HG03039 (cell line): Measurements from ENCODE around the gene ZNF850.
"Not testable (repeated sequence)": the region's sequence is repeated elsewhere in the genome, so short reads cannot be mapped to it uniquely, and the experiment has no call there.

Experiments
- ATAC-seq: cut with Tn5 transposase; IDR thresholded peaks from one replicate; pipeline ENCODE4 v1.9.1; 2021; ENCODE audit warnings: mild to moderate bottlenecking, moderate library complexity; ENCODE audit not compliant: unreplicated experiment

The ZNF850 gene

DNA sequence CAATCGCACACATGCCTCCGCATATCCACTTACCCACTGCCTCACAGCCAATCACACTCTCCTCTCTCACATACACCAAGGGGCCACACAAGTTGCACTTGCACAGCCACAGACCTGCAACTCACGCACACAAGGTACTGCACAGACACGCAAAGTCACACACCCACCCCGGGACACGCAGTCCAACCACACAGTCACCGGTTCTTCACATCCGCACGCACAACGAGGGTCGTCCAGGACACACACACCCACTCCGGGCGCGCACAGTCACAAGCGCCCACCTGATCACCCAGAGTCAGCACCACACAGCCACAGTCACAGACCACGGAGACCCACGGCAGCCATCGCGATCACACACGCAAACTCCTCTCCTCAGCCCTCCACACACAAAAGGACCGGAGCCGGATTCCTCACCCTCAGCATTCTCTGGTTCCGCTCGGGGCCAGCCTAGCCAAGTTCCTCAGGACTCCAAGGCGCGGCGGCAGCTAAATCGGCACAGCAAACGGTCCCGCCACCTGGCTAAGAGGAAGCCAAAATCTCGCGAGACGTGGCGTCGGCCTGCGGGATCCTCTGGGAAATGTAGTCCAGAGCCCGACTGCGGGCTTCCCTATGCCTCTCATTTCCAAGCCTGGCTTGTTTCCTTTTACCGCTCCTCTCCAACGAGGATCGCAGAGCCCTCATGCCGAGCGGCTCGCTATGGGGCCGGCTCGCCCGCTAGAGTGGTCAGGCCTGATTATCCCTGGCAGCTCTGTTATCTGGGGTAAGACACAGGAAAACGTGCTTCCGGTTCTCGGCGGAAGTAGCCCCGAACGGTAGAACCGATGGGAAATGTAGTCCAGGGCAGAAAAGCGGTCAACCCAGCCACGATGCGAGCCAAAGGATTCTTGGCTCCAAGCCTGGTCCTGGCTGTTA lies at the start of gene ZNF850:
Gene ZNF850 (minus strand): TSS at position 497 of the 912 bp plus-strand sequence. CDS start 10,201 bp downstream, outside the sequence.
- peak; percentile 81 for ATAC-seq

DNA sequence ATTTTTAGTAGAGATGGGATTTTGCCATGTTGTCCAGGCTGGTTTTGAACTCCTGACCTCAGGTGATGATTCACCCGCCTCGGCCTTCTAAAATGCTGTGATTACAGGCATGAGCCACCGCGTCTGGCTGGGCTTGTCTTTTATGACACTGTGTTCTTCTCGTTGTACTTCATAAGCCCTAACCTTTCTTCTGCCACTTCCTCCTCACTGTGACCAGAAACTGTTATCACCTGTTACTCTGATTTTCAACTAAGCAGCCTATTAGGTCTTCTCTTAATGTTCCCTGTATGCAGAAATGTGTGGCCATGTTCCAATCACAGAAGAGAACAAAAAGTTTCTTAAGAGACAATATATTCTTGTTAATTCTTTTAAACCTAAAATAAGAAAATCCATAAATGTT lies 49.2 kb upstream of the ZNF850 start:
- ATAC-seq: no peak

DNA sequence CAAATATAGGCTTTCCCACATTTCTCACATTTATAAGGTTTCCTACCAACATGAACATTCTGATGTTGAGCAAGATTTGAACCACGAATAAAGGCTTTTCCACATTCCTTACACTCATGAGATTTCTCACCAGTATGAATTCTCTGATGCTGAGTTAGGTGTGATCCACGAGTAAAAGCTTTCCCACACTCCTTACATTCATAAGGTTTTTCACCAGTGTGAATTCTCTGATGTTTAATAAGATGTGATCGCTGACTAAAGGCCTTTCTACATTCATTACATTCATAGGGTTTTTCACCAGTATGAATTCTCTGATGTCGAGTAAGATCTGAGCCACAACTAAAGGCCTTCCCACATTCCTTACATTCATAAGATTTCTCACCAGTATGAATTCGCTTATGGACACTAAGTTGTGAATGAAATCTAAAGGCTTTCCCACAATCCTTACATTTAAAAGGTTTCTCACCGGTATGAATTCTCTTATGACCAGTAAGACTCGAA lies 46.6 kb upstream of the ZNF850 start:
- no peak for ATAC-seq

DNA sequence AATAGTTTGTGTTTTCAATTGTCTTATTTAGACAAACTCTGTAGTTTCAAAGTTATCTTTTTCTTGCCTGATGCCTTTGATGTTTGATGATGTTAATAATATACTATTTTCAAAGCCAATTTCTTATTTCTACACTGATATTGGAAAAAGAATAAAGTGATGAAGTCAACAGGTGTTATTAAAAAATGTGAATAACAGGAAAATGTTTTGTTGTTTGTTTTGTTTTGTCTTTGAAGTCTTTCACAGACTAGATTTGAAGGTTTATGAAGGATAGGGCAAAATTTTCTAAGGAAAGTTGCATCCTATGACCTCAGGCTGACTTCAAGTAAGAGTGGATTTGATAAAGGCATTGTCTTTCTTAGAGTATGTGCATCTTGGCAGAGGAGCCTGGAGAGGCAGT lies 34.4 kb upstream of the ZNF850 start:
- ATAC-seq: no peak

DNA sequence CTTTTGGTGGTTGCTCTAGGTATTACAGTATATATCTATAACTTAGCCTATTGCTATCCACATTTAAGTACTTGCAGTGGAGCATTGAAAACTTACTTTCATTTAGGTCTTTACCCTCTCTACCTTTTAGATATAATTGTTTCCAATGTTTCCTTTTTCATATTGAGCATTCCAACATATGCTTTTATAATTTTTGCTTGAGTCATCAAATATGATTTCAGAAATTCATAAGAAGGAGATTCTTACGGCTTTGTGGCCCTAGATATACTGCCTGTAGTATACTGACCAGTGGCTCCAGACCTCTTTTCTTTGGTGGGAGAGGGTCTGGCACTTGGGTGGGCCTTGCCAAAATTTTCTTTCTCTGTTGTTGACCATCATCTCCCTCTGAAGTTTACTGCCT lies 32.8 kb upstream of the ZNF850 start:
- ATAC-seq: no peak

DNA sequence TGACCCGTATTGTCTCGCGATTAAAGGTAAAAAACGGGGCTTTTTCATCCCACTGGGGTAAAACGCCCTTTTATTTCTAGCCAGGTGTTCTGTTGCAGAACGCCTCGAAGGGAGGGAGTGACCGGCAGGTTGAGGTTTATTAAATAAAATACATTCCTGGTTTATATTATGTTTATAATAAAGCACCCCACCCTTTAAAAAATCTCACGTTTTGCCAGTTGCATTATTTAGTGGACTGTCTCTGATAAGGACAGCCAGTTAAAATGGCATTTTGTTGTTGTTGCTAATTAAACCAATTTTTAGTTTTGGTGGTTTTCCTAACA lies 25.1 kb upstream of the ZNF850 start:
- ATAC-seq: no peak

DNA sequence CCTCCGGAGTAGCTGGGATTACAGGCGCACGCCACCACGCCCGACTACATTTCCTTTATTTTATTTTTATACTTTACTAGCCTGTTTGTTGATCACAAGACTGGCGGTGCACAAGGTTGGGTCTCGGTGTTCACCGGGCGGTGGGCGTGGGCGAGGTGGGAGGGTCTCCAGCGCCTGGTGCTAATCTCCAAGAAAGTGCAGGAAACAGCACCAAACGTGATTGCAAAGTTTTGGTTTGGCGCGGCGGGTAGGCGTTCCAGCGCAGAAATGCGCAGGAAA lies 24.0 kb upstream of the ZNF850 start:
- no peak for ATAC-seq

DNA sequence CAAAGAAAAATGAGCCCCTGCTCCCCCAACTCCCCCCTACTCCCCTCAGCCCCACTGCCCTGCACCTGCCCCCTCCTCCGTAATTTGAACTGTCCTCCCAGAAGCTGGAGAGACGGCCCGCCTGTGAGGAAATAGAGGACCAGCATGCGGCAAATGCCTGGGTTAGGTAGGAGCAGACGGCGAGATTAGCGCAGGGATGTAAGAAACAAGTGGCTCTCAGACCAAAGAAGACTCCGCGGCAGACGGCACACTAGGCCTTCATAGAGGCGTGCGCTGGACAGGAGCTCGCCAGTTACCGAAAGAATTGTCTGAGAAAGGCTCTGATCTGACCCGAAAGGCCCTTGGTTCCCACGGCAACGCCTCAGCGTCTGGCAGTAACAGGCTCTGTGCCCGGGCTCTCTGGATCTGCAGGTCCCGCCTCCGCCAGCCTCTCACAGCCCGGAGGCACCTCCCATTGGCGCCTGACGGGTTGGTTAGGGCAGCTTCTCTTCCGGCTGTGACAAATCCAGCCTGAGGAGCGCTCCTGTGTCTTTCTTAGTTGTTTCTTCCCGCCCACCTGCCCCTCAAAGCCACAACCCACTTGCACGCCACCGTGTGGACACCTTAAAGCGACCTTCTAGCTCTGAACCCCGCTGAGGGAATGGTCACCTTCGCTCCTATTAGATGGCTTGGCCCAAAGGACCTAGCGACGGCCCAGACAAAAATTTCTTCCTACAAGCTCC lies 19.0 kb upstream of the ZNF850 start:
- ATAC-seq: not testable (repeated sequence)

DNA sequence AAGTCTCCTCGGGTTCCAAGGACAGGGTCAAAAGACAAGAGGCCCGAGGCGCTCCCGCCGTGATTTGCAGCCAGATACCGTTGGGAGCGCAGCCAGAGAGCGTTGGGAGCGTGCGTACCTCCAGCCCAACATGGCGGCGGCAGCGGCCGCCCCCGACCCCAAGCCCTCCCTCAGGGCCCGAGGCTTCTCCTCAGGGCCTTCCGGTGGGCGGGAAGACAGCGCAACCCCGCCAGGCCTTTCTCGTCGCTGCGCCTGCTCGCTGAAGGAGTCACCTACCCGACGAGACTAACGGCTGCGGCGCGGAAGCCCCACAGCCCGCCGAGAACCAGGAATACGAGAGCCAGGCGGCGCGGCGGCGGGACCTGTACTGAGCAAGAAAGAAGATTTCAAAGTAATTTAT lies 3.2 kb upstream of the ZNF850 start:
- ATAC-seq: no peak

DNA sequence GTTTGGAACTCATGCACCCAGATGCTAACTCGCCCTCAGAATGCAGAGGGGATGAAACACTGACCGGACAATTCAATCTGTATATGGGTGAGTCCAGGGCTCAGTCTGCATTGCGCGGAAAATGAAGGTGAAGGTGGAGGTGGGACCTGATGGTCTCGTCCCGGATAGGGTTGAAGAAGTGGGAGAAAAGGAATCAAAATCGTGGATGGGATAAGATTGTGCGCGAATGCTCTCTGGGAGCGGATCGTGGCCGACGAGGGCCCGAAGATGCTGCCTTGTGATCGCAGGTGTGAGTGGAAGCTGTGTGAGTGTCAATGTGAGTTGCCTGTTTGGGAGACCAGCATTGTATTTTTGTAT lies 594 bp upstream of the ZNF850 start:
- no peak for ATAC-seq

DNA sequence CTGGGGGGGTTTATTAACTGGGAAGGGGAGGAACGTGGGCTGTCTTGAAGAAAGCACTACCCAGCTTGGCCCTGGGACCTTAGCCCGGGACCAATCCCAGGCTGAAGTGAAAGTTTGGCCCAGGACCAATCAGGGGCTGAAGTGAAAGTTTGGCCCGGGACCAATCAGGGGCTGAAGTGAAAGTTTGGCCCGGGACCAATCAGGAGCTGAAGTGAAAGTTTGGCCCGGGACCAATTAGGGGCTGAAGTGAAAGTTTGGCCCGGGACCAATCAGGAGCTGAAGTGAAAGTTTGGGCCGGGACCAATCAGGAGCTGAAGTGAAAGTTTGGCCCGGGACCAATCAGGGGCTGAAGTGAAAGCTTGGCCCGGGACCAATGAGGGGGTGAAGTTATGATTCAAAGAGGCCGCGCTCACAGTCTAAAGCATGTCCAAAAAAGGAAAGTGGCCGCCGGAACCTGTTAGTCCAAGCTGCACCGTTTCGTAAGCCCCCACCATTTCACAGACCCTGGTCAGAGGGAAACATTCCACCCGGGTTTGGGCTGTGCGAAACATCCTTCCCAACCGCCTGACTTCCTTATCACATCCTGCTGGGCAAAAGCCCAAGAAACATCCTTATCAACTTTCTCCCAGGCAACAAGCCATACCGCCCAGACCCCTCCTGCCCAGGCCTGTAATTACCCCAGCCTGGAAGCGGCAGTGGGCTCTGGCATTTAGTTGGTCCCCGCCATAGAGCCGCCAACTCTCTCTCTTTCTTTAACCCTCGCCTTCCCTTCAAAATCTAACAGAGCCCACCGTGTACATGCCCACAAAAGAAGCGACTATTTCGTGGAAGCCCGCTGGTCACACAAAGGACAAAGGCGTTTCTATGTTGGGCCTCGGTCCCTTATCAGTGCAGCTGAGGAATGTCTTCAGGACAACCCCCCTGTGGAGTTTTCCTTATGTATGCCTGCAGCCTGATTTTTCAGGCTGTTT lies 1.1 kb downstream of the ZNF850 start:
- ATAC-seq: no peak

DNA sequence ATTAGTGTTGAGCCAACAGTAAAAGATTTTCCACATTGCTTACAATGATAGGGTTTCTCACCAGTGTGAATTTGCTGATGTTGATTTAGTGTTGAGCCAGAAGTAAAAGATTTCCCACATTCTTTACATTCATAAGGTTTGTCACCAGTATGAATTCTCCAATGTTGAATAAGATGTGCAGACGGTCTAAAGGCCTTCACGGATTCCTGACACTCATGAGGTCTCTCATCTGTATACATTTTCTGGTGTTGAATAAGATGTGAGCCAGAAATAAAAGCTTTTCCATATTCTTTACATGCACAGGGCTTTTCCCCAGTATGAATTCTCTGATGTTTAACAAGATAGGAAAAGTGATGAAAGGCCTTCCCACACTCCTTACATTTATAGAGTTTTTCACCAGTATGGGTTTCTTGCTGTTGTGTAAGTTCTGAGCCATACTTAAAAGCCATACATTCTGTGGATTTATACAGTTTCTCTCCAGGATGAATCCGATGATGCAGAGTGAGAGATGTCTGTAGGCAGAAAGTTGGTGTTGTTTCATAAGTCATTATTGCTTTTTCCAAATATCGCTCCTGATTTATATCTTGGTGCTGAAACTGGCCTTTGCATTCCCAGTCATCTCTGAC lies 22.4 kb downstream of the ZNF850 start:
- ATAC-seq: no peak

DNA sequence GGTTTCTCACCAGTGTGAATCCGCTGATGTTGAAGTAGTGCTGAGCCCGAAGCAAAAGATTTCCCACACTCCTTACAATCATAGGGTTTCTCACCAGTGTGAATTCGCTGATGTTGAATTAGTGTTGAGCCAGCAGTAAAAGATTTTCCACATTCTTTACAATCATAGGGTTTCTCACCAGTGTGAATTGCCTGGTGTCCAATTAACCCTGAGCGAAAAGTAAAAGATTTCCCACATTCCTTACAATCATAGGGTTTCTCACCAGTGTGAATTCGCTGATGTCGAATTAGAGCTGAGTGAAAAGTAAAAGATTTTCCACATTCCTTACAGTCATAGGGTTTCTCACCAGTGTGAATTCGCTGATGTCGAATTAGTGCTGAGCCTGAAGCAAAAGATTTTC lies 23.0 kb downstream of the ZNF850 start:
- ATAC-seq: not testable (repeated sequence)

DNA sequence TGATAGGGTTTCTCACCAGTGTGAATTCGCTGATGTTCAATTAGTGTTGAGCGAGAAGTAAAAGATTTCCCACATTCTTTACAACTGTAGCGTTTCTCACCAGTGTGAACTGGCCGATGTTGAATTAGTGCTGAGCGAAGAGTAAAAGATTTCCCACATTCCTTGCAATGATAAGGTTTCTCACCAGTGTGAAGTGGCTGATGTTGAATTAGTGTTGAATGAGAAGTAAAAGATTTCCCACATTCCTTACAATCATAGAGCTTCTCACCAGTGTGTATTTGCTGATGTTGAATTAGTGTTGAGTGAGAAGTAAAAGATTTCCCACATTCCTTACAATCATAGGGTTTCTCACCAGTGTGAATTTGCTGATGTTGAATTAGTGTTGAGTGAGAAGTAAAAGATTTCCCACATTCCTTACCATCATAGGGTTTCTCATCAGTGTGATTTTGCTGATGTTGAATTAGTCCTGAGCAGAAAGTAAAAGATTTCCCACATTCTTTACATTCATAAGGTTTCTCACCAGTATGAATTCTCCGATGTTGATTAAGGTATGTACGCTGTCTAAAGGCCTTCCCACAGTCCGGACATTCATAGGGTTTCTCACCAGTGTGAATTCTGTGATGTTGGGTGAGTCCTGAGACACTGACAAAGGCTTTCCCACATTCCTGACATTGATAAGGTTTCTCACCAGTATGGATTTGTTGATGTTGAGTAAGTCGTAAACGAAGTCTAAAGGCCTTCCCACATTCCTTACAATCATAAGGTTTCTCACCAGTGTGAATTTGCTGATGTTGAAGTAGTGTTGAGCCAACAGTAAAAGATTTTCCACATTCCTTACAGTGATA lies 24.0 kb downstream of the ZNF850 start:
- ATAC-seq: no peak

DNA sequence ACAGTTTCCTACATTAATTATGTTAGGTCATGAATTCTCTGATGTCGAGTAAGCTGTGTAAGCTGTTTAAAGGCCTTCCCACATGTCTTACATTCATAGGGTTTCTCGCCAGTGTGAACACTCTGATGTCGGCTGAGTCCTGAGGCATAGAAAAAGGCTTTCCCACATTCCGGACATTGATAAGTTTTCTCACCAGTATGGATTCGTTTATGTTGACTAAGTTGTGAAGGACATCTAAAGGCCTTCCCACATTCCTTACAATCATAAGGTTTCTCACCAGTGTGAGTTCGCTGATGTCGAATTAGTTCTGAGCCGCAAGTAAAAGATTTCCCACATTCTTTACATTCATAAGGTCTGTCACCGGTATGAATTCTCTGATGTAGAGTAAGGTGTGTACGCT lies 24.9 kb downstream of the ZNF850 start:
- no peak for ATAC-seq

DNA sequence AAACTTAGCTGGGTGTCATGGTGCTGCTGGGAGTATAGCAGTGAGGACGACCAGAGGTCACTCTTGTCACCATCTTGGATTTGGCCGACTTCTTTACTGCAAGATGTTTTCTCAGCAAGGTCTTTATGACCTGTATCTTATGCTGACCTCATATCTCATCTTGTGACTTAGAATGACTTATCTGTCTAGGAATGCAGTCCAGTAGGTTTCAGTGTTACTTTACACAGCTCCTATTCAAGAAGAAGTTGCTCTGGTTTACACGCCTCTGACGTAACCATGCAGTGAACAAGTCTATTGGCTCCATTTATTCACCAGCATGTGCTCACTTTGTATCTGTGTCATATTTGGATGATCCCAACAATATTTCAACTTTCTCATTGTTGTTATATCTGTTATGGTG lies 26.7 kb downstream of the ZNF850 start:
- no peak for ATAC-seq

DNA sequence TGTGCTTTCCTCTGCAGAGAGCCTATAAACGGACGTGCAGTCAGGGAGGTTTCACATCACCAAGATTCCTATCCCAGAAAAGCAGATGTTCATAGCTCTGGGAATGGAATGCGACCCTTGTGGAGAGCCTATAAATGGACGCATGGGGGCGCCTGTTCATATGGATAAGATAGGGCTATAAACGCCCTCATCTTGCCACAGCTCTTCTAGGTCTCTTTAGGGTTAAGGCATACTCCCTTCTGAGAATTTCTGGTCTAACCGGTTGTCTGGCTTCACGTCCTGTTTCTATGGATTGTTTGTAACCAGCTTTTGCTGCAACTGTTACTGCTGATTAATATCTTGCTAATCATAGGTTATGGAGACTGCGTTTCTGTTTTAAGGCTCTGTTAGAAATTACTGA lies 36.4 kb downstream of the ZNF850 start:
- not testable (repeated sequence) for ATAC-seq

DNA sequence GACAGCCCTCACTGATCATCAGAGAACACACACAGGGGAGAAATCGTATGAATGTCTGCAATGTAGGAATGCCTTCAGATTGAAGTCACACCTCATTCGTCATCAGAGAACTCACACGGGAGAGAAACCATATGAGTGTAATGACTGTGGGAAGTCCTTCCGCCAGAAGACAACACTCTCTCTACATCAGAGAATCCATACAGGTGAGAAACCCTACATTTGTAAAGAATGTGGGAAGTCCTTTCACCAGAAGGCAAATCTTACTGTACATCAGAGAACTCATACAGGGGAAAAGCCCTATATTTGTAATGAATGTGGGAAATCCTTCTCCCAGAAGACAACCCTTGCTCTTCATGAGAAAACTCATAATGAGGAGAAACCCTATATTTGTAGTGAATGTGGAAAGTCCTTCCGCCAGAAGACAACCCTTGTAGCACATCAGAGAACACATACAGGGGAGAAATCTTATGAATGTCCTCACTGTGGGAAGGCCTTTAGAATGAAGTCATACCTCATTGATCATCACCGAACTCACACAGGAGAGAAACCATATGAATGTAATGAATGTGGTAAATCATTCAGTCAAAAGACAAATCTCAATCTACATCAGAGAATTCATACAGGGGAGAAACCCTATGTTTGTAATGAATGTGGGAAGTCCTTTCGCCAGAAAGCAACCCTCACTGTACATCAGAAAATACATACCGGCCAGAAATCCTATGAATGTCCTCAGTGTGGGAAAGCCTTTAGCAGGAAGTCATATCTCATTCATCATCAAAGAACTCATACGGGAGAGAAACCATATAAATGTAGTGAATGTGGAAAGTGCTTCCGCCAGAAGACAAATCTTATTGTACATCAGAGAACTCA lies 52.7 kb downstream of the ZNF850 start:
- no peak for ATAC-seq

DNA sequence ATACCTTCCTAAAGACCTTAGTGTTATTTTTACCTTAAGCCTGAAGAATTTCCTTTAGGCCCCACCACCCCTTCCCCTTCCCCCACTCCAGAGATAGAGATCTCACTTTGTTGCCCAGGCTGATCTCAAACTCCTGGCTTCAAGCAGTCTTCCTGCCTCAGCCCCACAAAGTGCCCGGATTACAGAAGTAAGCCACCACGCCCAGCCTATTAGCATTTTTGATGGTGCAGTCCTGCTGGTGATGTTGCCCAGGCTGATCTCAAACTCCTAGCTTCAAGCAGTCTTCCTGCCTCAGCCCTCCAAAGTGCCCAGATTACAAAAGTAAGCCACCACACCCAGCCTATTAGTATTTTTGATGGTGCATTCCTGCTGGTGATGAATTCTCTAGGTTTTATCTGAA lies 63.2 kb downstream of the ZNF850 start:
- ATAC-seq: no peak
